Measurements from ENCODE around the gene IL10. TPM values are rescaled to one million over a fixed set of nuclear protein-coding genes. Genes with fewer than 3 reads are reported as not detected.
A peak's percentile ranks its signal among the peaks of the same experiment; 100 is the strongest.
"Not testable (repeated sequence)": the region's sequence is repeated elsewhere in the genome, so short reads cannot be mapped to it uniquely, and the experiment has no call there.

The IL10 gene
- total RNA-seq, 3 donors from 2014 or later: 38.4 to 111 (median 54.1) TPM

DNA sequence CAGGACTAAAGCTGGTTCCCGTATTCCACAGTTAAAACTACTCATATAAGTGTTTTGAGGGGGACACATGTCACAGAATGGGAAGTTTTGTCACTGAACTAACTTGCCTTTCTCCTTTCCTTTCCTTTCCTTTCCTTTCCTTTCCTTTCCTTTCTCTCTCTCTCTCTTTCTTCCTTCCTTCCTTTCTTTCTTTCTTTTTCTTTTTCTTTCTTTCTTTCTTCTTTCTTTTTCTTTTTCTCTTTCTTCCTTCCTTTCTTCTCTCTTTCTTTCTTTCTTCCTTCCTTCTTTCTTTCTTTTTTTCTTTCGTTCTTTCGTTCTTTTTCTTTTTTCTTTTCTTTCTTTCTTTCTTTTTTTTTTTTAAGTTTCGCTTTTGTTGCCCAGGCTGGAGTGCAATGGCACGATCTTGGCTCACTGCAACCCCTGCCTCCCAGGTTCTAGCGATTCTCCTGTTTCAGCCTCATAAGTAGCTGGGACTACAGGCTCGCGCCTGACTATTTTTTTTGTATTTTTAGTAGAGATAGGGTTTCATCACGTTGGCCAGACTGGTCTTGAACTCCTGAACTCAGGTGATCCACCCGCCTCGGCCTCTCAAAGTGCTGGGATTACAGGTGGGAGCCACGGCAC is 9.4 kb downstream of the IL10 start:
- not testable (repeated sequence) for H3K36me3 Mint-ChIP-seq (ENCODE audit: insufficient read depth)

DNA sequence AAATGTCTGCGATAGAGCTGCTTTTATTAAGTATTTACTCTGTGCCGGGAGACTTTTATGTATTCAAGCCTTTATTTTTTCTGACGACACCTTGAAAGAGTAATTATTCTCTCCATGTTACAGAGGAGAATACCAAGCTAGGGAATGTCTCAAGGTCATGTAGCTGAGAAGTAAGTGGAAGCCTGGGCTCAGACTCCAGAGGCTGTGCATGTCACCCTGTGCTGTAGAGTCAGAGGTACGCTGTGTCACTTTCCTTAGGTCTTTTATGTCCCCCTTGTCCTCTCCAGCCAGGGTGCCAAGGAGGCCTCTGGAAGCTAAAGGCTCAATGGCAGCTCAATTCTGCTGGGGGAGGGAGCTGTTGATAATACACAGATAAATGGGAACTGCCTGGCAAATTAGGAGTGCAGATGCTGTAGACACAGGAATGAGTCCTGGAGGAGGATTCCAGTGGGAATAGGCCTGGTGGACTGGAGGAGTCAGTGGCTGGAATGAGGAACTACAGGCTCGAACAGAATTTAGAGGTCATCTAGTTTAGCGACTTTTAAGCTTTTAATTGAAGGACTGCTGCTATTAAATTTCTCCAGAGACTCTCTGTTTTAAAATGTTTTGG is 11.0 kb downstream of the IL10 start:
- Mint-ChIP-seq H3K27me3 (ENCODE audit: low read depth) (no peaks in the 10 kb centered on the region), H3K36me3 (ENCODE audit: insufficient read depth) (no peaks in the 10 kb centered on the region), H3K9me3 (no peaks in the 10 kb centered on the region), H3K4me3 (no peak overlapping the region), H3K4me1 (ENCODE audit: low read depth) (peaks cover 38% of the 10 kb centered on the region)
- no peak for DNase-seq
- ATAC-seq: no peak

More for the DNA sequence above, 9.4 kb downstream of the IL10 start:
- not testable (repeated sequence) for H3K4me3 Mint-ChIP-seq; ATAC-seq; DNase-seq; H3K27me3 Mint-ChIP-seq (ENCODE audit: low read depth); H3K9me3 Mint-ChIP-seq
- H3K4me1 Mint-ChIP-seq (ENCODE audit: low read depth): peaks cover 46% of the 10 kb centered on the region

DNA sequence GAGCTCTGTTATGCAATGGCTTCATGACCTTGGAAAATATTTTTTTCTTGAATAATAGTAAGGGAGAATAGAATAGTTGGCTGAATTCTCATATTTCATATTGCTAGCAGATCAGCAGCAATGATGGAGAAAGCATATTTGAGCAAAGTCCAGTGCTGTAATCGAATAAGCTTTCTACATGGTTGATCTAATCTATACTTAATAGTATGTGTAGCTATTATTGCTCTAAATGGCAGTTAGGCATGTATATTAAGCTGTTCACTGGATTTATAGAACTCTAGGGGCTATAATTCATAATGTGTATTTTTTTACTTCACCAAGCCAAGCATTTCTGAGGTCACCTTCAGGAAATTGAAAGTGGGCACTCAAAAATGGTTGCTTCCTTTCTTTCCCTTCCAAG is 11.7 kb downstream of the IL10 start:
- H3K4me3 Mint-ChIP-seq: no peak overlapping the region
- H3K4me1 Mint-ChIP-seq (ENCODE audit: low read depth): peaks cover 36% of the 10 kb centered on the region
- DNase-seq (no peak), ATAC-seq (no peak)
- no peaks in the 10 kb centered on the region for H3K9me3 Mint-ChIP-seq
- H3K36me3 Mint-ChIP-seq (ENCODE audit: insufficient read depth): no peaks in the 10 kb centered on the region
- no peaks in the 10 kb centered on the region for H3K27me3 Mint-ChIP-seq (ENCODE audit: low read depth)

DNA sequence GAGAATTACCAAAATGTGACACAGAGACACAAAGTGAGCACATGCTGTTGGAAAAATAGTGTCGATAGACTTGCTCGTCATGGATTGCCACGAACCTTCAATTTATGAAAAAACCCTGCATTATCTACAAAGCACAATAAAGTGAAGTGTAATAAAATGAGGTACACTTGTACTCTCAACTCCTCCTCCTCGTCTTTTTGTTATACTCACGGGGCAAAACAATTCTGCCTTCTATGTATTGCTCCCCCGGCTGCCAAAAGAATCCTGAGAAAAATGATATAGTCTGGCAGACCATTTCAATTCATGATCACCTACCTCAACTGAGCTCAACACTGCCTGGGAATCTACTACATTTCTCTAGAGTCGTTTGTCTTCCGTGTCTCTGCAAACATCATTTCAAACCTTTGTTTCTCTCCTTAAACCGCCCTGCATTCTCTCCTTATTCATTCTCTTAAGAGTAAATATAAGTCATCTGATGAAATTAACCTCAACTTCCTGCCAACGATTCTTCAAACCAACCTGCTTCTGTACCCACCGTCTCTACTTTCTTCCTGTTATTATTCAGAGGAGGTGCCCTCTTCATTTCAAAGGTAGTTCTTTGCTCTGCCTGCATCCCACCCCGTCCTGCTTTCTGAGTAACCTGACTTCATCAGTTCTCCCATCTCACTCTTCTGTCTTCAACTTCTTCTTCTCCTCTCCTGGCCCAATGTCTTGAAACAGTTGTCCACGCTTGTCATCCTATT is 14.6 kb downstream of the IL10 start:
- DNase-seq (peak; percentile 36), ATAC-seq (peak; percentile 89 to 95)
- Mint-ChIP-seq H3K27me3 (ENCODE audit: low read depth) (no peaks in the 10 kb centered on the region), H3K36me3 (ENCODE audit: insufficient read depth) (no peaks in the 10 kb centered on the region), H3K9me3 (no peaks in the 10 kb centered on the region), H3K4me3 (no peak overlapping the region), H3K4me1 (ENCODE audit: low read depth) (peaks cover 37% of the 10 kb centered on the region)

DNA sequence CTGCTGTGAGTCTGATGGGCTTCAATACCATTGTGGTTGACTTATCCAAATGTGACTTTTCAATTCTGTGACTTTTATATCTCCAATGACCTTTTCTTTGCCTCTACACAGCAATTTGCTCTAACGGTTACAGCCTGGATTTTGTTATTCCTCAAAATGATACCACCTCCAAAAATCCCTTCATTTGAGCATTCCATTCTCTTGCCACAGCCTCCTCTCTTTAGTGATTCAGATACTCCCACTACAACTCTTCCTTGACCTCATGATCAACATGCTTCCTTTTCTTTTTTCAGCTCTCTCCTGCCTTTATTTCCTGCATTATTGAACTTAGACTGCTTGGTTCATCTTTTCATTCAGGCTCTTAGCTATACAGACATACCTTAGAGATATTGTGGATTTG is 18.3 kb downstream of the IL10 start:
- Mint-ChIP-seq H3K9me3 (no peaks in the 10 kb centered on the region), H3K4me3 (no peak overlapping the region), H3K27me3 (ENCODE audit: low read depth) (no peaks in the 10 kb centered on the region), H3K36me3 (ENCODE audit: insufficient read depth) (no peaks in the 10 kb centered on the region), H3K4me1 (ENCODE audit: low read depth) (peaks cover 39% of the 10 kb centered on the region)
- DNase-seq (no peak), ATAC-seq (no peak)

DNA sequence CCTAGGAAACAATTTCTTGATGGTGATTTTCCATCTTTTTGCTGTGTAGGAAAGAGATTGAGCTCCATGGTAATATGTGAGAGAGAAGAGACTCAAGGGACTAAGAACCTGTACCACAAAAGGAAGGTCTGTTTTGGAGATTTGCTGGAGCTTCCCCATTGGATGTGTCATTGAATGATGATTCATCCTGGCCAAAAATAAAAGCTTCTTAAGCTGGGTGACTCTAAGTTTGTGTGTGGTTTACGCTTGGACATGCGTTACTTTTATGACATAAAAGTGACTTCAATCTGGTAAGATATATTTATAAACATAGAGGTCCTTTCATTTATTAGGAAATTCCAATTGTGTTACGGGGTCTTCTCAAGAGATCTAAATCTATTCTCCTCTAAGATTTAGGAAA is 19.2 kb downstream of the IL10 start:
- Mint-ChIP-seq H3K9me3 (no peaks in the 10 kb centered on the region), H3K27me3 (ENCODE audit: low read depth) (no peaks in the 10 kb centered on the region), H3K4me3 (no peak overlapping the region), H3K36me3 (ENCODE audit: insufficient read depth) (no peaks in the 10 kb centered on the region), H3K4me1 (ENCODE audit: low read depth) (peaks cover 46% of the 10 kb centered on the region)
- ATAC-seq (no peak), DNase-seq (no peak)

DNA sequence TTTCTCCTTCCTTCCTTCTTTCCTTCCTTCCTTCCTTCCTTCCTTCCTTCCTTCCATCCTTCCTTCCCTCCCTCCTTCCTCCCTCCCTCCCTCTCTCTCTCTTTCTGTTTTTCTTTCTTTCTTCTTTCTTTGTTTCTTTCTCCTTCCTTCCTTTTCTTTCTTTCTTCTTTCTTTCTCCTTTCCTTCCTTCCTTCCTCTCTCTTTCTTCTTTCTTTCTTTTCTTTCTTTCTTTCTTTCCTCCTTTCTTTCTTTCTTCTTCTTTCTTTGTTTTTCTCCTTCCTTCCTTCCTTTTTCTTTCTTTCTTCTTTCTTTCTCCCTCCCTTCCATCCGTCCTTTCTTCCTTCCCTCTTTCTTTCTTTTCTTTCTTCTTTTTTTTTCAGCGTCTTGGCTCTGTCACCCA is 19.8 kb downstream of the IL10 start:
- DNase-seq (no peak), ATAC-seq (no peak)
- Mint-ChIP-seq H3K36me3 (ENCODE audit: insufficient read depth) (no peaks in the 10 kb centered on the region), H3K27me3 (ENCODE audit: low read depth) (no peaks in the 10 kb centered on the region), H3K9me3 (no peaks in the 10 kb centered on the region), H3K4me3 (no peak overlapping the region), H3K4me1 (ENCODE audit: low read depth) (peaks cover 48% of the 10 kb centered on the region)

DNA sequence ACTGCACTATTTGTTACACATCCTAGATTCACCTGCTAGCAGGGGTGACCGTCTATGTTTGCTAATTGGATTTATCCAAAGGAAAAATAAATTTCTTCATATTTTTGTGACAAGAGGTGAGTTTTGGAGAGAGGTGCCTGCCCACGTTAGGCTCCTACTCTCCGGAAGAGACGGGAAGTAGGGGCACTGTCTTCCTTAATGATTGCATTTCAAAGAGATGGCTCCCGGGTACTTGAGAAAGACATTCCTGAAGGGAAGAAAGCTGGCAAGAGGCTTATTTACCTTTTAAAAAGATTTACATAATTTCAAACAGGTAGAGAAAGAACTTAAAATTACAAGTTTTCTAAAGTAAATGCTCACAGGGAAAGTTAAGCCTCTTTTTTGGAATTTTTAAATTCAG is 20.4 kb downstream of the IL10 start:
- Mint-ChIP-seq H3K9me3 (no peaks in the 10 kb centered on the region), H3K36me3 (ENCODE audit: insufficient read depth) (no peaks in the 10 kb centered on the region), H3K4me1 (ENCODE audit: low read depth) (peaks cover 49% of the 10 kb centered on the region), H3K27me3 (ENCODE audit: low read depth) (no peaks in the 10 kb centered on the region), H3K4me3 (no peak overlapping the region)
- no peak for DNase-seq
- no peak for ATAC-seq

DNA sequence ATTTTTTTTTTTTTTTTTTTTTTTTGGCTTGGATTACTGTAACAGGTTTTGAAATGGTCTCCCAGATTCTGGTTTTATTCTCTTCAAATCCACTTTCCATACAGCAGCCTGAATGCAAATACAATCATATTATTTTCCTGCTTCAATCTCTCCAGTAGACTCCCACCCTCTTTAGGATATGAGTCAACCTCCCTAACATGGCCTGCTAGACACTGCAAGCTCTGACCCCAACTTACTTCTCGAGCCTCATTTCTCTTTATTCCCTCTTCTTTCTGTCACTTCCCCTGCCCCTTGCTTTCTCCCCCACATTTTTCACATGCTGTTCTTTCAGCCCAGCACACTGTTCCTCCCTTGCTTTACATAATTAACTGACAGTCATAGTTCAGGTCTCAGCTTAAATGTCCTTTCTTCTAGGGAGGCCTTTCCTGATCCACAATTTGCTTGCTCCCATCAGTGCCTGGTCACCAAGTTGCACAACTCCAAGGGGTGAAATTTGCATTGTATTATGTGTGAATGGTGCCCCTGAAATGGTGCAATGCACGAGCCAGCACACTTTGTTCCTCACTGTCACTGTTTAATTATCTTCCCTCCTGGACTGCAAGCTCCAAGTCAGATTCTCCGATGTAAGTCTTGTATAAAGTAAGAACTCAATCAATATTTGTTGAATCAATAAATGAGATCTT is 23.8 kb downstream of the IL10 start:
- Mint-ChIP-seq H3K4me3 (no peak overlapping the region), H3K4me1 (ENCODE audit: low read depth) (peaks cover 46% of the 10 kb centered on the region), H3K9me3 (no peaks in the 10 kb centered on the region), H3K27me3 (ENCODE audit: low read depth) (no peaks in the 10 kb centered on the region), H3K36me3 (ENCODE audit: insufficient read depth) (peaks cover 1% of the 10 kb centered on the region)
- DNase-seq: no peak
- no peak for ATAC-seq

DNA sequence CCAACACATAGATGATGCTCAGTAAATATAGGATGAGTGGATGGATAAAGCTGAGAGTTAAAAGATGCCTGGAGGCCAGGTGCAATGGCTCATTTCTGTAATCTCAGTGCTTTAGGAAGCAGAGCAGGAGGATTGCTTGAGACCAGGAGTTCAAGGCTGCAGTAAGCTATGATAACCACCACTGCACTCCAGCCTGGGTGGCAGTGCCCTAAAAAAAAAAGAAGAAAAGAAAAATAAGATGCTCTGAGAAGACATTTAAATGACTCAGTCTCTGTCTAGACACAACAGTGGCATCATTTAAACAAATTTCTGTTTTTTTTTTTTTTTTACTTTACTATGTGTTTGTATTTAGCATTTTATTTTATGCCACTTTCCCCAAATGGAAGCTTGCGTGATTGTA is 27.0 kb downstream of the IL10 start:
- Mint-ChIP-seq H3K36me3 (ENCODE audit: insufficient read depth) (peaks cover 1% of the 10 kb centered on the region), H3K9me3 (no peaks in the 10 kb centered on the region)
- no peak for ATAC-seq

DNA sequence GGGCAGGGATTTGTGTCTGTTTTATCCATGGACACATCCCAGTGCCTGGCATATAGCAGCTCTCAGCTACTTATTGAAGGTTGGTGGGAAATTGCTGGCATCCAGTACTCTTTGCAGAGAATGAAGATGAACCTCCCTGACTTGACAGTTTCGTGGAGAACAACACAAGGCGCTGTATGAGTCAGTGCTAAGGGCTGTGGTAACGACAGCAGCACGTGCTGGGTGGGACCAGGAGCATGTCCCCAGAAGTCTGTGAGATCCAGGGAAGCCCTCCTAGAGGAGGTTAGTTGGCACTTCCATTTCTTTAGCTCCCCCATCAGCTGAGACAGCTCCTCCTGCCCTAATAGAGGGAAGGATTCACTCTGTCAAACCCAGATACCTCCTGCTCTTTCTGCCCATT is 27.6 kb downstream of the IL10 start:
- H3K4me3 Mint-ChIP-seq: no peak overlapping the region
- ATAC-seq (peak; percentile 59 to 65), DNase-seq (no peak)
- H3K9me3 Mint-ChIP-seq: no peaks in the 10 kb centered on the region
- peaks cover 62% of the 10 kb centered on the region for H3K4me1 Mint-ChIP-seq (ENCODE audit: low read depth)
- H3K27me3 Mint-ChIP-seq (ENCODE audit: low read depth): no peaks in the 10 kb centered on the region
- peaks cover 1% of the 10 kb centered on the region for H3K36me3 Mint-ChIP-seq (ENCODE audit: insufficient read depth)

More for the DNA sequence above, 27.0 kb downstream of the IL10 start:
- Mint-ChIP-seq H3K4me3 (no peak overlapping the region), H3K4me1 (ENCODE audit: low read depth) (peaks cover 57% of the 10 kb centered on the region), H3K27me3 (ENCODE audit: low read depth) (no peaks in the 10 kb centered on the region)
- DNase-seq: no peak

DNA sequence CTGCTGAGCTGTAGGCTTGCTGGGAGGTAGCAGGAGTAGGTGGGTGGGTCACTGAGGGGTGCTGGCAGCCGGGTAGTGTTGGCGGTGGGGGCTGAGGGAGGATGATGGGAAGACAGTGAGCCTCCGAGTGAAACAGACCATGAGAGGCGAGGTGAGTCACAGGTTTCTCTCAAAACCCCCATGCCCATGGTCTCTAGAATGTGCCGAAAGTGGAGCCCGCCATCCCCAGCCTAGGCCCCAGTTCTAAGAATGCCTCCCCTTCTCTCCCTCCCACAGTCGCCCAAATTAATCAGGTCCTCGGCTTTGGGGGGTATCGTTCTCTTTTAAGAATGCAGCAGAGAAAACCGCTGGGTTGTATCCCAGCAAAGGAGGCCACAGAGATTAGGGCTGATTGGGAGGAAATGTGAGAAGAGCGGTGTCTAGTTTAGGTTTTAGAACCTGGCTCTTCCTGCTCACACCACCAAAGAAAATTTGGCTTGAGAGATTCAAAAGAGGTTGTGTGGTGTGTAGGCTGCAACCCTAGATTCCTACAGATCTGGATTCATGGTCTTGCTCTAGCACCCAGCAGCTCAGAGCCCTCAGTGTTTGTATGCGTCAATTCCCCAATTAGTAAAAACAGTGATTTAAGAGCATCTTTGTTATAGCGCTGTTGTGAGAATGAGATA is 29.4 kb downstream of the IL10 start:
- DNase-seq (peak; percentile 16), ATAC-seq (peak; percentile 39 to 42)
- Mint-ChIP-seq H3K36me3 (ENCODE audit: insufficient read depth) (peaks cover 1% of the 10 kb centered on the region), H3K4me1 (ENCODE audit: low read depth) (peaks cover 70% of the 10 kb centered on the region), H3K9me3 (no peaks in the 10 kb centered on the region), H3K27me3 (ENCODE audit: low read depth) (no peaks in the 10 kb centered on the region), H3K4me3 (no peak overlapping the region)

DNA sequence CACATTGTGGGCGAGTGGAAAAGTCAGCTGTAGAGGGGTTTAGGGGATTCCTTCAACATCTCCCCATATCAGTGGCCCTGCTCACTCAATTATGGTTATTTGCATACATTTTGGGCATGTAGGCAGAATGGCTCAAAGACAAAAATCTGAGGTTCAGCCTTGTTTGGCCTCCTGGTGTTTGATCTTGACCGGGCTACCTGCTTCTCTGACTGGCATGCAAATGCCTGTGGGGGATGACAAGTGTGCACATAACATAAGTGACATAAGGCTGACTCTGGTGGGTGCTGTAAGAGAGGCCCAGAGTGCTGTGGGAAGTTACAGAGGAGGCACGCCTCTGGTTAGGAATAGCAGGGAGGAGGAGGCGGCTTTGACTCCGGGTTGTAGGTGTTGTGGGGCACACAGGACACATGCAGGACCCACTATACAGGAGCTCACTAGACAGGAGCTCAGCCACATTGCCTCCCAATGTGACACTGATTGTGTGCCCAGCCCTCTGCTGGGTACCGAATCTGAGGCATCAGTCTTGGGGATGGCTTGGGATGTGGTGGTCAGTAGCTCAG is 31.1 kb downstream of the IL10 start:
- ATAC-seq (no peak), DNase-seq (no peak)
- Mint-ChIP-seq H3K4me1 (ENCODE audit: low read depth) (peaks cover 83% of the 10 kb centered on the region), H3K27me3 (ENCODE audit: low read depth) (no peaks in the 10 kb centered on the region), H3K4me3 (no peak overlapping the region), H3K36me3 (ENCODE audit: insufficient read depth) (no peaks in the 10 kb centered on the region), H3K9me3 (no peaks in the 10 kb centered on the region)
